ENCODE data around the gene ATXN1.

ATXN1 gene

GRCh38 chr6:16487996-16488674 lies 273.1 kb downstream of the ATXN1 start:
- Histone ChIP-seq H3K27ac (no peak overlapping the region), H3K9me3 (no peaks in the 10 kb centered on the region), H3K27me3 (no peaks in the 10 kb centered on the region), H3K4me1 (peaks cover 0 to 20% (median 0%) of the 10 kb centered on the region in 4 donors), H3K4me3 (no peak overlapping the region), H3K36me3 (peaks cover 9 to 26% (median 14%) of the 10 kb centered on the region in 3 donors)
- intact Hi-C loops (cut with DNase I; ENCODE audit: low total_unique reads) = no loop called here
- no peak for TF ChIP-seq CTCF (IDR thresholded peaks at IDR 0.05)
- no peak for DNase-seq

- peaks cover 14 to 33% (median 17%) of the 10 kb centered on the region in 3 donors for H3K36me3 ChIP-seq
- H3K4me3 ChIP-seq = no peak overlapping the region
- H3K27me3 ChIP-seq = no peaks in the 10 kb centered on the region
- peaks cover 0 to 20% (median 0%) of the 10 kb centered on the region in 4 donors for H3K4me1 ChIP-seq
- H3K27ac ChIP-seq = no peak overlapping the region
- DNase-seq = no peak
- intact Hi-C loops (cut with DNase I; ENCODE audit: low total_unique reads) = no loop called here
- no peak for TF ChIP-seq CTCF (IDR thresholded peaks at IDR 0.05)
- no peaks in the 10 kb centered on the region for H3K9me3 ChIP-seq
These were observed 274.6 kb downstream of the ATXN1 start for GRCh38 chr6:16486661-16487060.

GRCh38 chr6:16483315-16483875 lies 277.9 kb downstream of the ATXN1 start:
- no peak overlapping the region for H3K27ac ChIP-seq
- no peak overlapping the region for H3K4me3 ChIP-seq
- TF ChIP-seq CTCF (IDR thresholded peaks at IDR 0.05) = no peak
- peaks cover 14 to 33% (median 22%) of the 10 kb centered on the region in 3 donors for H3K36me3 ChIP-seq
- H3K4me1 ChIP-seq = no peaks in the 10 kb centered on the region
- DNase-seq = no peak
- H3K27me3 ChIP-seq = no peaks in the 10 kb centered on the region
- intact Hi-C loops (cut with DNase I; ENCODE audit: low total_unique reads) = no loop called here
- no peaks in the 10 kb centered on the region for H3K9me3 ChIP-seq

- Histone ChIP-seq H3K9me3 (no peaks in the 10 kb centered on the region), H3K4me1 (peaks cover 0 to 3% (median 0%) of the 10 kb centered on the region in 4 donors), H3K4me3 (no peak overlapping the region), H3K27me3 (no peaks in the 10 kb centered on the region), H3K36me3 (peaks cover 14 to 33% (median 22%) of the 10 kb centered on the region in 3 donors), H3K27ac (no peak overlapping the region)
- DNase-seq = no peak
- intact Hi-C loops (cut with DNase I; ENCODE audit: low total_unique reads) = no loop called here
- TF ChIP-seq CTCF (IDR thresholded peaks at IDR 0.05) = no peak
These were observed 278.5 kb downstream of the ATXN1 start for GRCh38 chr6:16482702-16483314.

- no peak for TF ChIP-seq CTCF (IDR thresholded peaks at IDR 0.05)
- no peak overlapping the region for H3K4me3 ChIP-seq
- intact Hi-C loops (cut with DNase I; ENCODE audit: low total_unique reads) = no loop called here
- peaks cover 14 to 33% (median 22%) of the 10 kb centered on the region in 3 donors for H3K36me3 ChIP-seq
- no peaks in the 10 kb centered on the region for H3K27me3 ChIP-seq
- H3K9me3 ChIP-seq = no peaks in the 10 kb centered on the region
- H3K4me1 ChIP-seq = peaks cover 0 to 4% (median 0%) of the 10 kb centered on the region in 4 donors
- H3K27ac ChIP-seq = no peak overlapping the region
- DNase-seq = no peak
These were observed 279.4 kb downstream of the ATXN1 start for GRCh38 chr6:16481697-16482399.

Measured in tibial artery (tissue), 4 donors.